Measurements from ENCODE around the gene CACNB1. TPM values are rescaled to one million over a fixed set of nuclear protein-coding genes. Genes with fewer than 3 reads are reported as not detected.

CACNB1 gene
- total and polyA plus RNA-seq, 8 donors, result 2.4 to 57.2 (median 6.3) TPM

DNA sequence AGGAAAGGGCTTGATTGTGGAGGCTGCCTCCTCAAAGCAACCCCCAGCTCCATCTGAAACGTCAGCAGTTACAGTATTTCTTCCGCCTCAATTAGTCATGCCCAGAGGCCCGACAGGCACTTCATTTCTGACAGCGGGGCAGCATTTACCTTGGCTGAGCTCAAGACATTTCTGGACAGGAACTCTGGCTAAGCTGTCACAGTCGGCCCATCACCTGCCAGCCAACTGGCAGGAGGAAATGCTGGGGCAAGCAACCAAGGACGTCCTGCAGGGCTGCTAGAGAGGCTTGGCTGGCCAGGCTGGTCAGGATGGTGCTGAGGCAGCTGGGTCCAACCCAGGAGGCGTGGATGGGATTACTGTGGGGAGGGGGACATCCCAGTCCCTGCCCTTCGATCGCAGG lies 73.8 kb downstream of the CACNB1 start:
- TF ChIP-seq EP300 (IDR thresholded peaks at IDR 0.05), result no peak
- TF ChIP-seq, protein P1, sequence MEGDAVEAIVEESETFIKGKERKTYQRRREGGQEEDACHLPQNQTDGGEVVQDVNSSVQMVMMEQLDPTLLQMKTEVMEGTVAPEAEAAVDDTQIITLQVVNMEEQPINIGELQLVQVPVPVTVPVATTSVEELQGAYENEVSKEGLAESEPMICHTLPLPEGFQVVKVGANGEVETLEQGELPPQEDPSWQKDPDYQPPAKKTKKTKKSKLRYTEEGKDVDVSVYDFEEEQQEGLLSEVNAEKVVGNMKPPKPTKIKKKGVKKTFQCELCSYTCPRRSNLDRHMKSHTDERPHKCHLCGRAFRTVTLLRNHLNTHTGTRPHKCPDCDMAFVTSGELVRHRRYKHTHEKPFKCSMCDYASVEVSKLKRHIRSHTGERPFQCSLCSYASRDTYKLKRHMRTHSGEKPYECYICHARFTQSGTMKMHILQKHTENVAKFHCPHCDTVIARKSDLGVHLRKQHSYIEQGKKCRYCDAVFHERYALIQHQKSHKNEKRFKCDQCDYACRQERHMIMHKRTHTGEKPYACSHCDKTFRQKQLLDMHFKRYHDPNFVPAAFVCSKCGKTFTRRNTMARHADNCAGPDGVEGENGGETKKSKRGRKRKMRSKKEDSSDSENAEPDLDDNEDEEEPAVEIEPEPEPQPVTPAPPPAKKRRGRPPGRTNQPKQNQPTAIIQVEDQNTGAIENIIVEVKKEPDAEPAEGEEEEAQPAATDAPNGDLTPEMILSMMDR (IDR thresholded peaks at IDR 0.05), result no peak
- TF ChIP-seq POLR2AphosphoS5 (IDR thresholded peaks at IDR 0.05), result no peak
- TF ChIP-seq POLR2A (IDR thresholded peaks at IDR 0.05), result no peak
- no peak for DNase-seq
- H3K27ac ChIP-seq, result no peak overlapping the region
- H3K9me3 ChIP-seq, result no peaks in the 10 kb centered on the region
- no peaks in the 10 kb centered on the region for H3K4me1 ChIP-seq
- H3K27me3 ChIP-seq, result no peaks in the 10 kb centered on the region
- intact Hi-C loops (cut with DNase I; ENCODE audit: low total_unique reads), result no loop called here
- WGBS, 5 donors, result 77 to 83% (median 79%) methylated on average over 8 to 9 of the region's 9 CpGs
- H3K36me3 ChIP-seq, result no peaks in the 10 kb centered on the region
- H3K4me3 ChIP-seq, result no peak overlapping the region

Other genes with a start within 250 kb of the CACNB1 start
- gene FBXO47, start 230.3 kb downstream of the CACNB1 start, total RNA-seq, result not detected
- gene FBXO47, start 230.3 kb downstream of the CACNB1 start, polyA plus RNA-seq, result not detected
- gene PLXDC1, start 46.0 kb downstream of the CACNB1 start, total RNA-seq, result 10 to 100 TPM in 2 of 5 donors, 1 to 10 TPM in 2, under 1 TPM in 1; 0.58 to 77.2 (median 8.4) TPM
- 1 to 10 TPM; 1.7 to 4.6 (median 2.1) TPM for gene PLXDC1, start 46.0 kb downstream of the CACNB1 start, polyA plus RNA-seq
- gene ARL5C, start 31.5 kb downstream of the CACNB1 start, total RNA-seq, result not detected
- gene ARL5C, start 31.5 kb downstream of the CACNB1 start, polyA plus RNA-seq, result not detected
- 1,000 to 10,000 TPM; 1,114 to 2,498 (median 1,672) TPM for gene RPL19, start 2.6 kb upstream of the CACNB1 start, total RNA-seq
- 1,000 to 10,000 TPM; 3,254 to 4,546 (median 3,773) TPM for gene RPL19, start 2.6 kb upstream of the CACNB1 start, polyA plus RNA-seq
- gene STAC2, start 28.3 kb upstream of the CACNB1 start, total RNA-seq, result under 1 TPM in 1 of 5 donors, not detected in 4; under 0.01 TPM
- gene STAC2, start 28.3 kb upstream of the CACNB1 start, polyA plus RNA-seq, result under 1 TPM in 2 of 3 donors, not detected in 1; 0.15 to 0.20 TPM
- 10 to 100 TPM in 3 of 5 donors, 1 to 10 TPM in 2; 6.7 to 18.4 (median 11.1) TPM for gene FBXL20, start 204.0 kb upstream of the CACNB1 start, total RNA-seq
- gene FBXL20, start 204.0 kb upstream of the CACNB1 start, polyA plus RNA-seq, result 1 to 10 TPM; 1.5 to 1.8 (median 1.7) TPM